ENCODE measurements around the gene C1orf35. TPM values are rescaled to one million over a fixed set of nuclear protein-coding genes. Genes with fewer than 3 reads are reported as not detected.
A peak's percentile ranks its signal among the peaks of the same experiment; 100 is the strongest.

Gene C1orf35
- total RNA-seq, 6 donors from 2014 or later, result 12.8 to 34.6 (median 17.8) TPM

GRCh38 chr1:228131766-228132165, 28.6 kb upstream of the C1orf35 start:
- no peaks in the 10 kb centered on the region for H3K36me3 ChIP-seq
- no peak for DNase-seq
- H3K9me3 ChIP-seq, result no peaks in the 10 kb centered on the region
- no peak overlapping the region for H3K4me3 ChIP-seq
- H3K27ac ChIP-seq, result peak overlapping the region; percentile 19 to 53 (median 49)
- H3K4me1 ChIP-seq, result peaks cover 0 to 6% (median 5%) of the 10 kb centered on the region in 4 donors
- no peak for TF ChIP-seq EP300 (IDR thresholded peaks at IDR 0.05)
- TF ChIP-seq POLR2A (IDR thresholded peaks at IDR 0.05), result no peak
- TF ChIP-seq POLR2AphosphoS5 (IDR thresholded peaks at IDR 0.05), result no peak
- TF ChIP-seq CTCF (IDR thresholded peaks at IDR 0.05), result no peak
- H3K27me3 ChIP-seq, result no peaks in the 10 kb centered on the region
- 79 to 81% methylated on average over 2 of the region's 2 CpGs for WGBS, 2 donors
- no peak for ATAC-seq (ENCODE audit: low FRiP score in 2 of 2)

- H3K9me3 ChIP-seq, result no peaks in the 10 kb centered on the region
- no peak overlapping the region for H3K27ac ChIP-seq
- H3K4me3 ChIP-seq, result no peak overlapping the region
- ATAC-seq (ENCODE audit: low FRiP score in 2 of 2) (no peak), DNase-seq (no peak)
- H3K4me1 ChIP-seq, result no peaks in the 10 kb centered on the region
- no peaks in the 10 kb centered on the region for H3K36me3 ChIP-seq
- TF ChIP-seq POLR2AphosphoS5 (IDR thresholded peaks at IDR 0.05), result no peak
- TF ChIP-seq CTCF (IDR thresholded peaks at IDR 0.05), result no peak
- no peak for TF ChIP-seq EP300 (IDR thresholded peaks at IDR 0.05)
- no peak for TF ChIP-seq POLR2A (IDR thresholded peaks at IDR 0.05)
- WGBS, 2 donors, result 71 to 78% methylated on average over 5 of the region's 5 CpGs
- no peaks in the 10 kb centered on the region for H3K27me3 ChIP-seq
Measured at GRCh38 chr1:228125185-228125584, 22.1 kb upstream of the C1orf35 start.

GRCh38 chr1:228123505-228123904, 20.4 kb upstream of the C1orf35 start:
- H3K4me1 ChIP-seq, result no peaks in the 10 kb centered on the region
- no peaks in the 10 kb centered on the region for H3K27me3 ChIP-seq
- 65 to 84% methylated on average over 2 of the region's 2 CpGs for WGBS, 2 donors
- H3K9me3 ChIP-seq, result no peaks in the 10 kb centered on the region
- H3K4me3 ChIP-seq, result no peak overlapping the region
- ATAC-seq (ENCODE audit: low FRiP score in 2 of 2) (no peak), DNase-seq (no peak)
- no peak overlapping the region for H3K27ac ChIP-seq
- TF ChIP-seq POLR2A (IDR thresholded peaks at IDR 0.05), result no peak
- no peak for TF ChIP-seq POLR2AphosphoS5 (IDR thresholded peaks at IDR 0.05)
- no peak for TF ChIP-seq EP300 (IDR thresholded peaks at IDR 0.05)
- TF ChIP-seq CTCF (IDR thresholded peaks at IDR 0.05), result no peak
- no peaks in the 10 kb centered on the region for H3K36me3 ChIP-seq

- no peaks in the 10 kb centered on the region for H3K27me3 ChIP-seq
- no peaks in the 10 kb centered on the region for H3K4me1 ChIP-seq
- H3K27ac ChIP-seq, result no peak overlapping the region
- H3K9me3 ChIP-seq, result no peaks in the 10 kb centered on the region
- 76 to 83% methylated on average over 1 of the region's 1 CpG for WGBS, 2 donors
- H3K36me3 ChIP-seq, result no peaks in the 10 kb centered on the region
- TF ChIP-seq POLR2AphosphoS5 (IDR thresholded peaks at IDR 0.05) (no peak), CTCF (IDR thresholded peaks at IDR 0.05) (no peak), POLR2A (IDR thresholded peaks at IDR 0.05) (no peak), EP300 (IDR thresholded peaks at IDR 0.05) (no peak)
- ATAC-seq (ENCODE audit: low FRiP score in 2 of 2), result no peak
- no peak overlapping the region for H3K4me3 ChIP-seq
- DNase-seq, result no peak
Measured at GRCh38 chr1:228122921-228123441, 19.9 kb upstream of the C1orf35 start.

GRCh38 chr1:228120857-228121489, 17.8 kb upstream of the C1orf35 start:
- WGBS, 2 donors, result 57 to 60% methylated on average over 5 of the region's 5 CpGs
- Histone ChIP-seq H3K27me3 (no peaks in the 10 kb centered on the region), H3K4me3 (no peak overlapping the region), H3K36me3 (no peaks in the 10 kb centered on the region), H3K27ac (no peak overlapping the region), H3K9me3 (no peaks in the 10 kb centered on the region), H3K4me1 (no peaks in the 10 kb centered on the region)
- no peak for ATAC-seq (ENCODE audit: low FRiP score in 2 of 2)
- TF ChIP-seq EP300 (IDR thresholded peaks at IDR 0.05) (no peak), POLR2A (IDR thresholded peaks at IDR 0.05) (no peak), POLR2AphosphoS5 (IDR thresholded peaks at IDR 0.05) (no peak), CTCF (IDR thresholded peaks at IDR 0.05) (no peak)
- DNase-seq, result no peak
